Measurements from ENCODE around the gene NEO1.

Gene NEO1

GRCh38 chr15:73323956-73324355 is 271.7 kb downstream of the NEO1 start:
- DNase-seq (ENCODE audit: extremely low spot score): no peak
- ChIA-PET CTCF (no interaction called here), POLR2A (no interaction called here)
- TF ChIP-seq CTCF (IDR thresholded peaks at IDR 0.05; ENCODE audit: control extremely low read depth, extremely low read depth, low read depth, missing control alignments): no peak

GRCh38 chr15:73324496-73325170 is 272.4 kb downstream of the NEO1 start:
- TF ChIP-seq CTCF (IDR thresholded peaks at IDR 0.05; ENCODE audit: control extremely low read depth, extremely low read depth, low read depth, missing control alignments): no peak
- CTCF ChIA-PET: interaction anchor here (1.4 kb wide), 1 partner anchor 312 kb away, joined by 3 read pairs; no protein-coding TSS in a partner anchor
- no peak for DNase-seq (ENCODE audit: extremely low spot score)
- POLR2A ChIA-PET: no interaction called here

- ChIA-PET CTCF (interaction anchor here (1.4 kb wide), 1 partner anchor 311 kb away, joined by 3 read pairs; no protein-coding TSS in a partner anchor), POLR2A (no interaction called here)
- peak; percentile 62 for DNase-seq (ENCODE audit: extremely low spot score)
Measured at GRCh38 chr15:73325191-73325861, 273.1 kb downstream of the NEO1 start.

GRCh38 chr15:73326157-73326556 is 273.9 kb downstream of the NEO1 start:
- no peak for TF ChIP-seq CTCF (IDR thresholded peaks at IDR 0.05; ENCODE audit: control extremely low read depth, extremely low read depth, low read depth, missing control alignments)
- ChIA-PET CTCF (interaction anchor here (1.7 kb wide), 1 partner anchor 9 kb away, joined by 5 read pairs; no protein-coding TSS in a partner anchor), POLR2A (no interaction called here)
- DNase-seq (ENCODE audit: extremely low spot score): no peak

More at GRCh38 chr15:73325191-73325861, 273.1 kb downstream of the NEO1 start:
- no peak for TF ChIP-seq CTCF (IDR thresholded peaks at IDR 0.05; ENCODE audit: control extremely low read depth, extremely low read depth, low read depth, missing control alignments)

GRCh38 chr15:73328149-73328820 is 276.0 kb downstream of the NEO1 start:
- POLR2A ChIA-PET: no interaction called here
- no peak for DNase-seq (ENCODE audit: extremely low spot score)
- CTCF ChIA-PET: no interaction called here

More at GRCh38 chr15:73328149-73328820, 276.0 kb downstream of the NEO1 start:
- TF ChIP-seq CTCF (IDR thresholded peaks at IDR 0.05; ENCODE audit: control extremely low read depth, extremely low read depth, low read depth, missing control alignments): no peak
